ENCODE results near the gene PIEZO1. TPM values are rescaled to one million over a fixed set of nuclear protein-coding genes. Genes with fewer than 3 reads are reported as not detected.
A peak's percentile ranks its signal among the peaks of the same experiment; 100 is the strongest.

The PIEZO1 gene
- total and polyA plus RNA-seq, 9 of the 15 experiments (the other 6 are each of a cell fraction or from before 2014, with no cell fraction given): 3.6 to 432 (median 131) TPM

DNA sequence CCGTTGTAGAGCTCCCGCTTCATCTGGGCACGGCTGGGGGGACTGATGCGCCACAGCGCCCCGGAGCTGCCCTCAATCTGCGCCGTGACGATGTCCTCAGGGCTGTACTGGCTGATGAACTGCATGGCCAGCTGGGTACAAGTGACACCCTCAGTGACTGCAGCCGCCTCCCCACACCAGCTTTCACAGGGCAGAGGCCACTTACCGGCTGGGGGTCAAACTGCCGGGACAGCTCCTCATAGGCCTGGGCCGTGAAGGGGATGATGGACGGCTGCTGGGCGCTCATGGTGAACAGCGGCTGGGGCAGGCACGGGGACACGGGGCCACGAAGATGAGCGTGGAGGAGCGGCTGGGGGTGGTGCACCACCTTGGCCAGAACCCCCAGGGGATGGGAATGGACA is 68.4 kb downstream of the PIEZO1 start (continued):
- no peak for TF ChIP-seq TFAM (CRISPR knock-in tag; conservative IDR thresholded peaks at IDR 0.05)
- TF ChIP-seq, protein P1, sequence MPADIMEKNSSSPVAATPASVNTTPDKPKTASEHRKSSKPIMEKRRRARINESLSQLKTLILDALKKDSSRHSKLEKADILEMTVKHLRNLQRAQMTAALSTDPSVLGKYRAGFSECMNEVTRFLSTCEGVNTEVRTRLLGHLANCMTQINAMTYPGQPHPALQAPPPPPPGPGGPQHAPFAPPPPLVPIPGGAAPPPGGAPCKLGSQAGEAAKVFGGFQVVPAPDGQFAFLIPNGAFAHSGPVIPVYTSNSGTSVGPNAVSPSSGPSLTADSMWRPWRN (IDR thresholded peaks at IDR 0.05; ENCODE audit: low read depth): no peak
- no peak for TF ChIP-seq ARID1B (IDR thresholded peaks at IDR 0.05)
- TF ChIP-seq SP2 (IDR thresholded peaks at IDR 0.05; ENCODE audit: extremely low read depth, low read depth, low read length, poor library complexity, severe bottlenecking): no peak
- TF ChIP-seq, protein P2, sequence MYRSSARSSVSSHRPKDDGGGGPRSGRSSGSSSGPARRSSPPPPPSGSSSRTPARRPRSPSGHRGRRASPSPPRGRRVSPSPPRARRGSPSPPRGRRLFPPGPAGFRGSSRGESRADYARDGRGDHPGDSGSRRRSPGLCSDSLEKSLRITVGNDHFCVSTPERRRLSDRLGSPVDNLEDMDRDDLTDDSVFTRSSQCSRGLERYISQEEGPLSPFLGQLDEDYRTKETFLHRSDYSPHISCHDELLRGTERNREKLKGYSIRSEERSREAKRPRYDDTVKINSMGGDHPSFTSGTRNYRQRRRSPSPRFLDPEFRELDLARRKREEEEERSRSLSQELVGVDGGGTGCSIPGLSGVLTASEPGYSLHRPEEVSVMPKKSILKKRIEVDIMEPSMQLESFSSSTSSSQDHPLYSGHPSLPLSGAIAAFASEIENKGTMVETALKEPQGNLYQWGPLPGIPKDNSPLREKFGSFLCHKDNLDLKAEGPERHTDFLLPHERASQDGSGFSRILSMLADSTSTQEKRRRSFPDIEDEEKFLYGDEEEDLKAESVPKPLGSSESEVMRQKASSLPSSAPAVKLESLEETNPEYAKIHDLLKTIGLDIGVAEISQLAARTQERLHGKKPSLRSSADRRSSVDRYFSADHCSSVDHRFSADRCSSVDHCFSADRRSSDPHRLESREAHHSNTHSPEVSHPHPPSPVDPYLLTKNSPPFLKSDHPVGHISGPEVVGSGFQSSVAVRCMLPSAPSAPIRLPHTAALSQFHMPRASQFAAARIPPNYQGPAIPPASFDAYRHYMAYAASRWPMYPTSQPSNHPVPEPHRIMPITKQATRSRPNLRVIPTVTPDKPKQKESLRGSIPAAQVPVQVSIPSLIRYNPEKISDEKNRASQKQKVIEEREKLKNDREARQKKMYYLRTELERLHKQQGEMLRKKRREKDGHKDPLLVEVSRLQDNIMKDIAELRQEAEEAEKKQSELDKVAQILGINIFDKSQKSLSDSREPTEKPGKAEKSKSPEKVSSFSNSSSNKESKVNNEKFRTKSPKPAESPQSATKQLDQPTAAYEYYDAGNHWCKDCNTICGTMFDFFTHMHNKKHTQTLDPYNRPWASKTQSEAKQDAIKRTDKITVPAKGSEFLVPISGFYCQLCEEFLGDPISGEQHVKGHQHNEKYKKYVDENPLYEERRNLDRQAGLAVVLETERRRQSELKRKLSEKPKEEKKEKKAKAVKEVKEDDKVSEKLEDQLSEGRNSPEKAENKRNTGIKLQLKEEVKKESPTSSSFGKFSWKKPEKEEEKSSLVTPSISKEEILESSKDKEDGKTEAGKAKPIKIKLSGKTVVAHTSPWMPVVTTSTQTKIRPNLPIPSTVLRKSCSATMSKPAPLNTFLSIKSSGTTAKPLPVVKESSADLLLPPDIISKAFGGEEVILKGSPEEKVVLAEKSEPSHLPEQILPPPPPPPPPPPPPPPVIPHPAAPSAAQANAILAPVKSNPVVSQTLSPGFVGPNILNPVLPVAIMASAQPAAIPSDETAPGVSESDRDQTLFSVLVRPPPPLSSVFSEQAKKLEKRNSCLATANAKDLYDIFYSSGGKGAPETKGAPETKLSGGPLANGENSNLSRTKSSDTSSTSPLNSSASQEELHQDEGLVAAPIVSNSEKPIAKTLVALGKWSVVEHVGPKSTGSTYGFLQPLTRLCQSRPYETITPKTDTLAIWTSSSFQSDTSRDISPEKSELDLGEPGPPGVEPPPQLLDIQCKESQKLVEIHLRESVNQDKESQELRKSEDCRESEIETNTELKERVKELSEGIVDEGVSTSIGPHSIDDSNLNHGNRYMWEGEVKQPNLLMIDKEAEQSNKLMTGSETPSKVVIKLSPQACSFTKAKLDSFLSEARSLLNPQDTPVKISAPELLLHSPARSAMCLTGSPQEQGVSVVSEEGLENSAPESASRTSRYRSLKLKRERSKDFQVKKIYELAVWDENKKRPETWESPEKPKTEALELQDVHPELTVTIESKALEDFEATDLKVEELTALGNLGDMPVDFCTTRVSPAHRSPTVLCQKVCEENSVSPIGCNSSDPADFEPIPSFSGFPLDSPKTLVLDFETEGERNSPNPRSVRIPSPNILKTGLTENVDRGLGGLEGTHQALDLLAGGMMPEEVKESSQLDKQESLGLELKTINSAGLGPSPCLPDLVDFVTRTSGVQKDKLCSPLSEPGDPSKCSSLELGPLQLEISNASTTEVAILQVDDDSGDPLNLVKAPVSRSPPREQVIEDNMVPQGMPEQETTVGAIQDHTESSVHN (IDR thresholded peaks at IDR 0.05; ENCODE audit: borderline replicate concordance in 1 of 2, low read depth in 1 of 2): no peak
- TF ChIP-seq, protein P3, sequence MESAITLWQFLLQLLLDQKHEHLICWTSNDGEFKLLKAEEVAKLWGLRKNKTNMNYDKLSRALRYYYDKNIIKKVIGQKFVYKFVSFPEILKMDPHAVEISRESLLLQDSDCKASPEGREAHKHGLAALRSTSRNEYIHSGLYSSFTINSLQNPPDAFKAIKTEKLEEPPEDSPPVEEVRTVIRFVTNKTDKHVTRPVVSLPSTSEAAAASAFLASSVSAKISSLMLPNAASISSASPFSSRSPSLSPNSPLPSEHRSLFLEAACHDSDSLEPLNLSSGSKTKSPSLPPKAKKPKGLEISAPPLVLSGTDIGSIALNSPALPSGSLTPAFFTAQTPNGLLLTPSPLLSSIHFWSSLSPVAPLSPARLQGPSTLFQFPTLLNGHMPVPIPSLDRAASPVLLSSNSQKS (CRISPR knock-in tag; IDR thresholded peaks at IDR 0.05): no peak
- TF ChIP-seq, protein P4, sequence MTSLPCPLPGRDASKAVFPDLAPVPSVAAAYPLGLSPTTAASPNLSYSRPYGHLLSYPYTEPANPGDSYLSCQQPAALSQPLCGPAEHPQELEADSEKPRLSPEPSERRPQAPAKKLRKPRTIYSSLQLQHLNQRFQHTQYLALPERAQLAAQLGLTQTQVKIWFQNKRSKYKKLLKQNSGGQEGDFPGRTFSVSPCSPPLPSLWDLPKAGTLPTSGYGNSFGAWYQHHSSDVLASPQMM (CRISPR knock-in tag; IDR thresholded peaks at IDR 0.05): no peak
- TF ChIP-seq ZNF134 (CRISPR knock-in tag; conservative IDR thresholded peaks at IDR 0.05): no peak
- no peak for TF ChIP-seq FOXJ3 (CRISPR knock-in tag; IDR thresholded peaks at IDR 0.05)
- TF ChIP-seq MAFG (tag; conservative IDR thresholded peaks at IDR 0.05): no peak
- TF ChIP-seq SMARCB1 (IDR thresholded peaks at IDR 0.05; ENCODE audit: insufficient read length, low read depth): no peak
- TF ChIP-seq, protein P5, sequence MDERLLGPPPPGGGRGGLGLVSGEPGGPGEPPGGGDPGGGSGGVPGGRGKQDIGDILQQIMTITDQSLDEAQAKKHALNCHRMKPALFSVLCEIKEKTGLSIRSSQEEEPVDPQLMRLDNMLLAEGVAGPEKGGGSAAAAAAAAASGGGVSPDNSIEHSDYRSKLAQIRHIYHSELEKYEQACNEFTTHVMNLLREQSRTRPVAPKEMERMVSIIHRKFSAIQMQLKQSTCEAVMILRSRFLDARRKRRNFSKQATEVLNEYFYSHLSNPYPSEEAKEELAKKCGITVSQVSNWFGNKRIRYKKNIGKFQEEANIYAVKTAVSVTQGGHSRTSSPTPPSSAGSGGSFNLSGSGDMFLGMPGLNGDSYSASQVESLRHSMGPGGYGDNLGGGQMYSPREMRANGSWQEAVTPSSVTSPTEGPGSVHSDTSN (CRISPR knock-in tag; IDR thresholded peaks at IDR 0.05; ENCODE audit: low read depth): no peak
- TF ChIP-seq, protein P5 (tag; conservative IDR thresholded peaks at IDR 0.05; ENCODE audit: low read depth): no peak
- TF ChIP-seq POLR2A (conservative IDR thresholded peaks at IDR 0.05): 0 out of 2 replicates have a peak, but pooled peaks have one; percentile 41
- no peak for TF ChIP-seq PPARD (CRISPR knock-in tag; IDR thresholded peaks at IDR 0.05)
- peak; percentile 90 for TF ChIP-seq RBM22 (IDR thresholded peaks at IDR 0.05; ENCODE audit: low read depth, low read length, poor library complexity, severe bottlenecking)
